HG03354 (cell line): ENCODE data around the gene PITPNM1.
A peak's percentile ranks its signal among the peaks of the same experiment; 100 is the strongest.
"Not testable (repeated sequence)": the region's sequence is repeated elsewhere in the genome, so short reads cannot be mapped to it uniquely, and the experiment has no call there.

Experiments
- ATAC-seq: cut with Tn5 transposase; IDR thresholded peaks from one replicate; pipeline ENCODE4 v1.9.1; 2021; ENCODE audit warnings: mild to moderate bottlenecking; ENCODE audit not compliant: unreplicated experiment, poor library complexity, severe bottlenecking

Gene PITPNM1

DNA sequence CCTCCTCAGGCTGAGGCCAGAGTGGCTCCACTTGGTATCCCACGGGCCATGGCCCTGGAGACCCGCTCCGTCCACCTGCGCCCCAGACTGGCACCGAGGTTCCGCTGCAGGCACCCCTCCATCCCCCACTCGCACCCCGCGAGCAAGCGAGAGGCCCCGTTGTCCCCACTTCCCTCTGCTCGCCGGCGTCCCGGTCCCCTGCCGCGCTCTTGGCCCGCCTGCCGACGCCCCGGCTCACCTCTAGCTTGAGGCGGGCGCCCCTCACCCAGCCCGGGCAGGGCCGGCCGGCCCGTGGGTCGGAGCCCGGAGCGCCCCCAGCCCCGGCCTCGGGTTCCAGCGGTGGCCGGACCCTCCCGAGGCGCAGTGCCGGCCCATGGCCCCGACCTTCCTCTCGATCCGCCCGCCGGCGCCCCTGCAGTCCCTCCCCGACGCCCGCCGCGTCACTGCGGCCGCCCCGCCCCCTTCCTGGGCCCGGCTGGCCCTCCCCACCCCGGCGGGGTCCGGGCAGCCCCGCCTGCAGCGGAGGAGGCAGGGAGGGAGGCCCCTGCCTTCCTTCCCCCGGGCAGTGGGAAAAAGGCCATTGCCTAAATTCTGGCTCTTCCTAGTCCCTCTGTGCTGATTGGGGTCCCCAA lies at the start of gene PITPNM1:
PITPNM1 (minus strand) TSS at position 414 of the 632 bp plus-strand sequence. CDS start 1,183 bp downstream, outside the sequence.
- peak; percentile 23 for ATAC-seq

DNA sequence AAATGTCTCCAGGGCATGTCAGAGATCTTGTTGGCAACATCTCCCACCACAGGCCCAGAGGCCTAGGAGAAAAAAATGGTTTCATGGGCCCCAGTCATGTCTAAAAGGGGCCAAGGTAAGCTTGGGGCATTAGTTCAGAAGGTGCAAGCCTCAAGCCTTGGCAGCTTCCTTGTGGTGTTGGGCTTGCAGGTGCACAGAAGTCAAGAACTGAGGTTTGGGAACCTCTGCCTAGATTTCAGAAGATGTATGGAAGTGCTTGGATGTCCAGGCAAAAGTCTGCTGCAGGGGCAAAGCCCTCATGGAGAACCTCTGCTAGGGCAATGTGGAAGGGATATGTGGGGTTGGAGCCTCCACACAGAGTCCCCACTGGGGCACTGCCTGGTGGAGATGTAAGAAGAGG lies 46.5 kb upstream of the PITPNM1 start:
- not testable (repeated sequence) for ATAC-seq

DNA sequence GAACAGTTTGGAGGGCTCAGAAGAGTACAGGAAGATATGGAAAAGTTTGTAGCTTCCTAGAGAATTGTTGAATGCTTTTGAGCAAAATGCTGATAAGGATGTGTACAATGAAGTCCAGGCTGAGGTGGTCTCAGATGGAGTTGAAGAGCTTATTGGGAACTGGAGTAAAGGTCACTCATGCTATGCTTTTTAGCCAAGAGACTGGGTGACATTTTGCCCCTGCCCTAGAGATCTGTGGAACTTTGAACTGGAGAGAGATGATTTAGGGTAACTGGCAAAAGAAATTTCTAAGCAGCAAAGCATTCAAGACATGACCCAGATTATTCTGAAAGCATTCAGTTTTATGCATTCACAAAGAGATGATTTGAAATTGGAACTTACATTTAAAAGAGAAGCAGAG lies 46.0 kb upstream of the PITPNM1 start:
- no peak for ATAC-seq

DNA sequence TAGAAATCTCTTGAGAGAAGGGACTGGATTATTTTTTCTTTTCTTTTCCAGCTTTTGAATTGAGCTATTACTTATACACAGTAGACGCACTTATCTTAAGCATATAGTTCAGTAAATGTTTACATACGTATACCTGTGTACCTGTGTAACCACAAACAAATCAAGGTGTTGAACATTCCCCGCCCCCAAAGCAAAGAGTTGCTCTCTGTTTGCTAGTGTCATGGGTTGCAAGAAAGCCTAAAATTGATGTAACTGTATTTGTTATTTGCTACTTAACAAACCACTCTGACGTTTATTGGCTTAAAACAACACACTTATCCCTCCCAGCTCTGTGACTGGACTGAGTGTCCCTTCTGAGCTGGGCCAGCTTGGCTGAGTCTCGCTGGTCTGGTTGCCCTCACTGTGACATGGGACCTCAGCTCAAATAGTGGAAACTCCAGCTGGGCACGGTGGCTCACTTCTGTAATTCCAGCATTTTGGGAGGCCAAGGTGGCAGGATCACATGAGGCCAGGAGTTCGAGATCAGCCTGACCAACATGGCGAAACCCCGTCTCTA lies 43.5 kb upstream of the PITPNM1 start:
- no peak for ATAC-seq

DNA sequence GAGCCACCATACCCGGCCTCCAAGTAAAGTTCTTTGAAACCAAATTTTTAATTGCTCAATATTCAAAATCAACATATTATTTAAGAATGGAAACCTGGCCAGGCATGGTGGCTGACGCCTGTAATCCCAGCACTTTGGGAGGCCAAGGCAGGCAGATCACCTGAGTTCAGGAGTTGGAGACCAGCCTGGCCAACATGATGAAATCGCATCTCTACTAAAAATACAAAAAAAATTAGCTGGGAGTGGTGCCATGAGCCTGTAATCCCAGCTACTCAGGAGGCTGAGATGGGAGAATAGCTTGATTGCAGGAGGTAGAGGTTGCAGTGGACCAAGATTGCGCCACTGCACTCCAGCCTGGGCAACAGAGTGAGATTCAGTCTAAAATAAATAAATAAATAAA lies 42.9 kb upstream of the PITPNM1 start:
- ATAC-seq: not testable (repeated sequence)

DNA sequence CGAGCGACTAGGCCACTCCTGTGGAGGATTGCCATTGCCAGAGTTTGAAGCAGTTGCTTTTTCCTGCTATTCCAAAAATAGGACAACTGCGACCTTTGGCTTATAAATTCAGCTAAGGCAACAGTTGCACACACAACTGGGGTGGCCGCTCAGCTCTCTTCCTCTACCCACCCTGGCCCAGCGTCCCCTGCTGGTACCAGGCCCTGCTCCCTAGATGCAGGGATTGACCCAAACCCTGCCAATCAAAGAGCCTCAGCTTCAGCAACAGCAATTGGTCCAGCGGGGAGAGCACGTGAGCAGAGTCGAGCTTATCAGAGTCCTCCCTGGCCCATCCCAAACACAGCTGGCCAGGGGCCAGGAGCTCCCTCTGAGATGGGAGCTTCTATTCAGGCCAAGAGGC lies 40.1 kb upstream of the PITPNM1 start:
- ATAC-seq: no peak

DNA sequence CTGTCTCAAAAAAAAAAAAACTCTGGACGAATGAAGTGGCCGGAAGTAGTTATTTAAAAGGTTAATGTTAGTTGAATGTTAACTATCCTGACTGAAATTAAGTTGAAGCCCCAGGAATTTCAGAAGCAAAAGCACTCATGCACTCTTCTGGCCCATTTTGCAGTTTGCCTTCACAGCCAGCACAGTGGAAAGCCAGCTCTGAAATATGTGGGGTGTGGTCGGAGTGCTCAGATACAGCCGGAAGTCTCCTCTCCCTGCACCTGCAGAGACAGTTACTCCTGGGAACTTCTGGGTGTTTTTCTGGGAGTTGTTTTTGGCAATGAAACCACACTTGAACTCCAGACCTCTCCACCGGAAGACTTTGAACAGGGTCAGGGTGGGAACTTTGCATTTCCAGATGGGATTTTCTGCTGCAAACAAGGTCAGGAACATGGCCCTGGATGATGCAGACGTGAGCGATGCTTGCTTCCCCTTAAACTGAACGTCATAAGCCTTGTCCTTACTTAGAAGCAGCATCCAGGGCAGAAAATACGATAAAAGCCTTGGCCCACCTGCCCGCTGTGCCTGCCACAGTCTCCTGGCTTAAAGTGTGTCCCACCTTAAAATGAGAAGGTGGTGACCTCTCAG lies 39.6 kb upstream of the PITPNM1 start:
- ATAC-seq: no peak

DNA sequence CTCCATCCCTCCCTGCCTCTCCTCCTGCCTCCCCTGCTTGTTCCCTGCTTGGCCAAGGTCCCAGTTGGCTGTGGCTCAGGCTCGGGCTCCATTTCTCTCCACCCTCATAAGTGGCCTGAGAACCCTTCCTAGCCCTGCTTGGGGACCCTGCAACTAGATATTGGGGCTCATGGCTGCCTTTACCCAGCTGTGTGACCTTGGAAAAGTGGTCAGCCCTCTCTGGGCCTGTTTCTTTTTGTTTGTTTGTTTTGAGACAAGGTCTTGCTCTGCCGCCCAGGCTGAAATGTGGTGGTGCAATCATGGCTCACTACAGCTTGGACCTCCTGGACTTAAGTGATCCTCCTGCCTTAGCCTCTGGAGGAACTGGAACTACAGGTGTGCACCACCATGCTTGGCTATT lies 38.4 kb upstream of the PITPNM1 start:
- ATAC-seq: no peak

DNA sequence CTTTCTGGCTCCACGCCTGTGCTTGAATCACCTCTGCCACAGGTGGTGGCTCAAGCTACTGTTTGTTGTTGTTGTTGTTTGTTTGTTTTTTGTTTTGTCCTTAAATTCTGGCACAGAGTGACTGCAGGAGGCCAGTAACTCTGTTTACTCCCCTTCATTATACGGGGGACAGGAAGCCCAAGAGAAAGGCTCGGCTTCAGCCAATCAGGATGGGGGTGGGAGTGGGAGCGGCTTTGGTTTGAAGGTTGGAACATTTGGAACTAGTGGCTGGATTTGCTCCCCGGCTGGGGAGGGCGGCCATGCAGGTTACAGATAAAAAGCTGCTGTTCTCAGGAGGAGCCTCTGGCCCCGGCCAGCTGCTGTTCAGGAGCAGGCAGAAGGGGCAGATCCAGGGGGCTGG lies 37.8 kb upstream of the PITPNM1 start:
- no peak for ATAC-seq

DNA sequence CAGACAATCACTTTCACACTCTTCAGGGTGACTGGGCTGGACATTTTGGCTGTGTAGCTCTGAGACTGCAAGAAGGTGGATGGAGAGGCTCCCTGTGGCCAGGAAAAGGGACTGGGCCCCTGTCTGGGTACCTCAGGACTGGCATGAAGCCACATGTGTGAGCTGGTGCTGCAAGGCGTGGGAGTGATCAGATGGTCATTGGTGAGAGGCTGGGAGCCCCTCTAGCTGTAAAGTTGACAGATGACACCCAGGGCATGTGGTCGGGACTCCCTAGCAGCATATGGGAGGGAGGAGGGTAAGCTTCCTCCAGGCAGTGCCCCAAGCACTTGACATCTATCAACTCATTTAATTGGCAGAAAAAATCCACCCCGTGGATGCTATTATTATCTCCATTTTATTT lies 37.0 kb upstream of the PITPNM1 start:
- ATAC-seq: no peak

DNA sequence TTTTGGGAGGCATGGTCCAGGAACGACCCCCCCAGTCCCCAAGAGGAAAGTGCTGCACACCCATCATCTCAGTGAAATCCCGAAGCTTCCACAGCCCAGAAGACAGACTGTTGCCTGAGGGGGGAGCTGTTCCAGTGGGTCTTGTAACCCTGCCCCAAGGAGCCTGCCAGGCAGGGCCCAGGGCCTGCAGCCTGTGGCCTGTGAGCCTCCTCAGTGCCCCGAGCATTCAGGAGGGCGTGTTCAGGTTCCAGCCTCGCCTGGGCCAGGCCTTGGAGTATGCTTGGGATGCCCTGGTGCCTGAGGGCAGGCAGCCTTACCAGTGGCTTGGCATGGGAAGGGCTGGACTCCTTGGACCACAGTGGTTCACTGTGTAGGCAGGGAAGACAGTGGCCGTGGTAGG lies 36.0 kb upstream of the PITPNM1 start:
- no peak for ATAC-seq

DNA sequence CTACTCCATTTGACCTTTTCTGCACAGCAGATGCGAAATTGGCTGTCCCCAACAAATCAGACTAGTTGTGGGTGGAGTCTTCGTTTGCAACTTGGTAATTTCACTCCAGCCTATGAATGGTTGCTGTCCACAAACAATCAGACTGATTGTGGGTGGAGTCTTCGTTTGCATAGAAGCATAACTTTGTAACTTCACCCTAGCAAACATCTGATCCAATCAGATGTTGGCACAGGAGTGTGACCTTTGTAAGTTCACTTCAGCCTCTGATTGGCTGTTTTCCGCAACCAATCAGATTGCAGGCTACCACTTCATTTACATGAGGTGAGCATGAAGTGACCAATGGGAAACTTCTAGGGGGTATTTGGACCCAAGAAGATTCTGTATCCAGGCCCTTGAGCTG lies 34.4 kb upstream of the PITPNM1 start:
- no peak for ATAC-seq

DNA sequence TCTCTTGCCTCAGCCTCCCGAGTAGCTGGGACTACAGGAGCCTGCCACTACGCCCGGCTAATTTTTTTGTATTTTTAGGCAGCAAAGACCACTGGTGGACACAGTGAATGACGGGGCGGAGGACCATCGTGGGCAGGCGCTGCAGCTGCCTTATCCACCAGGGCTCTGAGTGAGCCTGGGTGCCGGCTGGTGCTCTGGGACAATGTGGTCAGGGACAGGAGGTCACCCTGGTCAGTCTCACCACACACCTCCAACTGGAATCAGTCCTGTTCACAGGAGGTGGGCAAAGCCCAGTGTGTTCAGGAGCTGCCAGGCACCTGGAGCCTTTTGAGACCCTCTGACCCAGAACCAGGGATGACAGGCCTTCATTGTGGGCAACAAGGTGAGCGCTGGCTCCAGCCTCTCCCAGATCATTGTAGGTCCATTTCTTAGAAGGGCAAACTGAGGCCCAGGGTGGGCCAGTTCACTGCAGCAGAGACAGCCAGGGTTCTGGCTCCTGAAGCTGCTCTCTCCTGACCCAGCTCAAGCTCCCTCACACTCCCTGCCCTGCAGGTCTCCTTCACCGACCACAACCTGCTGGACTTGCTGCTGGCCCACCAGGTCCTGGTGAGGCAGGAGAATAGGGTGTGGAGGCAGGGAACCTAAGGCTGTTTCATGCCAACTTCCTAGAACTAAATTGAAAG lies 33.8 kb upstream of the PITPNM1 start:
- no peak for ATAC-seq

DNA sequence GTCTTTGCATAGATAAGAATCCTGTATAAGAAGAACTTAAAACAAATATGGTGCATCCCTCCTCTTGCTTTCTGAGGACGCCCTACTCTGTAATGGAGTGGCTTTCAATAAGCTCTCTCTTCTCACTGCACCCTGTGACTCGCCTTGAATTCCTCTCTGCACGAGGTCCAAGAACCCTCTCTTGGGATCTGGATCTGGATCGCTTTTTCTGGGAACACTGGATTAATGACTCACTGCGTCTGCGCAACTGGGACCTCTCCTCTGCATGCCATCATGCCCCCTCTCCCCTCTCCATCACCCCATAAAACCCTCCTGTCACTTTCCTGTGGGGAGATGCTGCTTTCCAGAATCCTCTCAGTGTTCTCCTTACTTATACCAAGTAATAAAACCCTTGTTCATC lies 33.1 kb upstream of the PITPNM1 start:
- ATAC-seq: no peak

DNA sequence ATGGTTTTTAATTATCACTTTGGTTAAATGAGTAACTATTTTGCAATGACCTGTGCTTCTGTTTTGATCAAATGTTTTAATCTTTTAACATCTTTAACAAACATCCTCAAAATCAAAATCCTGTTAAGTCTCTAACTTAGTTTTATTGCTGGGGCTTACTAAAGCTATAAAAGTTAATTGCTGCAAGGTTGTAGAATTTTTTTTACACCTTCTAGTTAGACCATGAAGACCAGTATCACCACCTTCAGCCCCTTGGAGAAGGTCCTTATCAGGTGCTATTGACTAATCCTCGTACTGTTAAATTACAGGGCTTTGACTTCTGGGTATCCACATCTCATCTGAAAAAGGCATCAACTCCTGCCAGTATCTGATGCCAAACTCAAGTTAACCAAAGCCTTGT lies 30.4 kb upstream of the PITPNM1 start:
- ATAC-seq: no peak

DNA sequence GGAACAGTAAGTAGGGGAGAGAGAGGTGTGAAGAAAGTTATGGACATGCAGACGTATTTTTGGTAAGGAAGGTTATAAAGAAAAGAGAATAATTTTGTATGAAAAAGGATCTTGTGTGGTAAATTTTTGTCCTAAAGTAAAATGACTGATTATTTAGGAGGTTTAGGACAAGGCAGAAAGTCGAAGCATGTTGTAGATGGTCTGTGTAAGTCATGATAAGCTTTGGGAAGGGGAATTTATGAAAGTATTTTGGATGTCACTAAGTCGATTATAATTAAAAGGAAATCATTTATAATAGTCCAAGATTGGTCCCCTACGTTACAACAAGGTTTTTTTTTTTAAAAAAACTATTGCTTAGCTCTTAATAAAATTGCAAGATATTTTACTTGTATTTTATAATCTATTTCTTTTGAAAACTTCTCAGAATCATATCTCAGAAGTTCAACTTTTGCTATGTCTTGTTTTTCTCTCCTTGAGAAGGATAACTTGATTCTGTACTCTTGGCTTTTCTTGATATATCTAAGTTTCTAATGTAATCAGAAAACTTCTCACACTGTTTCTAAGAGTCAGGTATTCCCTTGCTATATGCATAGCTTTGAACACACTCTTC lies 29.0 kb upstream of the PITPNM1 start:
- ATAC-seq: no peak

DNA sequence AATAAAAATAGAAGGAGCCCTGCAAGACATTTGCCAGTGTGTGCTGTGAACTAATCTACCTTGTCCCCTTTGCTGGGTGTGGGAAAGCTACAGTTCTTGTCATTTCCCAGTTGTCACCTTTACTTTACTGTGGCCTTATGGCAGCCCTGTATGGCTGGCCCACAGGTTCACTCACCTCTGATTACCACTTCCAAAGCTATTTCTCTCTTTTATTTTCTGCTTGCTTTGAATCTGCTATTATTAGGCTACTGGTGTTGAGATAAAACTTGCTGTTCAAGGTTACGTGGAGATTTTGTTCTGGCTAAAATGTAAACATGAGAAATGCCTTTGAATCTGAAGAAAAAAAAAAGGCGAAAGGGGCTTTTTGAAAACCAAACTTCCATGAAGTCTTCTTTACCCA lies 27.7 kb upstream of the PITPNM1 start:
- ATAC-seq: no peak

DNA sequence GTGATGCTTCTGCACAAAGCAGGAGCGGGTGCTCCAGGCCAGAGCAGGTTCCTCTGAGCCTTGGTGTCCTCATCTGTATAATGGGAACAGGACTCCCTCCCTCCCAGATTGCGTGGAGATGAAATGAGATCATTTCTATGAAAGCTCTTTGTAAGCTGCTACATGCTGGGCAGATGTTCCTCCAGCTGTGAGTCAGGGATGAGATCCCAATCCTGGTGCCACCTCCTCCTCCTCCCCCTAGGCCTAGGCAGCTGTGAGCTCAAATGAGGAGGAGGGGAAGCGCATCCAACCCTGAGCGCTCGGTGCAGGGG lies 25.1 kb upstream of the PITPNM1 start:
- ATAC-seq: no peak

DNA sequence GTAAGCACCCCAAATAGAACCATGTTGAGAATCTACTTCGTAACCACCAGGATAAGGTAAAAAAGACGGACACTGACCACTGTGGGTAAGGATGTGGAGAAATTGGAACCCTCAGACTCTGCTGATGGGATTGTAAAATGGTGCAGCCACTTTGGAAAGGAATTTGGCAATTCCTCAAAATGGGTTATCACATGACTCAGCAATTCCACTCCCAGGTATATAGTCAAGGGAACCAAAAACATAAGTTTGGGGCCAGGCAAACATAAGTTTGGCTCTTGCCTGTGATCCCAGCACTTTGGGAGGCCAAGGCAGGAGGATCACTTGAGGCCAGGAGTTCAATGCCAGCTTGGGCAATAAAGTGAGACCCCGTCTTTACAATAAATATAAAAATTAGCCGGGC lies 23.2 kb upstream of the PITPNM1 start:
- ATAC-seq: no peak

DNA sequence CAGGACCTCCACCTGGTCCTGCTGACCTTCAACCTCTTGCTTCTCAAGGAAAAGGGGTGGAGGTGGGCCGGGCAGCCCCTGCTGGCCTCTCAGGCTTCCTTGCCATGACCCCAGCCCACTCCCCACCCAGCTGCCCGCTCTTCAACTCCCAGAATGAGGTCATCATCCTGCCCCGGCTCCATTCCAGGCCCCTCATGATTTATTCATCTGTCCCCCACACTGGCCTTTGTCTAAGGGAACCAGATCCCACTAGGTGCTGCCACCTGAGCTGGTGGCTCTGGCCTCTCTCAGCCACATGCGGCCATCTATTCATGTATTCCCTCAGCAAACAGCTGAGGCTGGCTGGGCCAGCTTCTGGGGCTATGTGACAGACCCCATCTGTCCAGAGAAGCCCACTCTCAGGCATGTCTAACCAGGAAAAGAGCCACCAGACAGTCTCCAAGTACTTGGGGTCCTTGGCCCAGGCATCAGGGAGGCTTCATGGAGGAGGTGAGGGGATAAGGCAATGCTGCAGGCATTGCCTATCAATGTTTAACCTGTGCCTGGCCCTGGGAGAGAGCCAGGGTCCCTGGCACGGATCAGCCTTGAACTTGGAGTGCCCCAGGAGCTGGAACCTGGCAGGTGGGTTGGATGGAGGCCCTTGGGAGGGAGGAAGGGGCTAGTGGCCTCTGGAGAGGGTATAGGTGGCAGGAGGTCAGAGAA lies 20.3 kb upstream of the PITPNM1 start:
- ATAC-seq: no peak
